AG09319 (cell line): ENCODE data around the gene PCNX2.

Experiments
- DNase-seq: peaks from one replicate; pipeline ENCODE4 v3.0.0-alpha.2; 2010; ENCODE audit warnings: low read depth; ENCODE audit errors: extremely low read depth
- CTCF ChIP-seq: IDR thresholded peaks from 2 replicates; pipeline ENCODE4 v1.5.1; 2011; ENCODE audit warnings: low read depth, mild to moderate bottlenecking, inconsistent platforms, low read length, moderate library complexity

The PCNX2 gene

GRCh38 chr1:233326811-233327650 lies 31.5 kb upstream of the PCNX2 start:
- TF ChIP-seq CTCF: no peak
- no peak for DNase-seq

- TF ChIP-seq CTCF: no peak
- no peak for DNase-seq
These were observed 30.8 kb upstream of the PCNX2 start for GRCh38 chr1:233326319-233326718.

- TF ChIP-seq CTCF: no peak
- DNase-seq: no peak
These were observed 28.2 kb upstream of the PCNX2 start for GRCh38 chr1:233323718-233324117.

GRCh38 chr1:233320023-233320422 lies 24.5 kb upstream of the PCNX2 start:
- no peak for TF ChIP-seq CTCF
- no peak for DNase-seq

- no peak for DNase-seq
- no peak for TF ChIP-seq CTCF
These were observed 23.7 kb upstream of the PCNX2 start for GRCh38 chr1:233319272-233319671.

- DNase-seq: no peak
- no peak for TF ChIP-seq CTCF
These were observed 20.9 kb upstream of the PCNX2 start for GRCh38 chr1:233316473-233316872.

- no peak for TF ChIP-seq CTCF
- DNase-seq: no peak
These were observed 20.3 kb upstream of the PCNX2 start for GRCh38 chr1:233315718-233316301.
